A549 (cell line): Measurements from ENCODE around the gene KCND3.

ENCODE experiments used
- CHD4 ChIP-seq: fragments of 200-600 bp; sonication (generic); IDR thresholded peaks from 2 replicates; pipeline ENCODE4 v1.6.1; 2016; ENCODE audit warnings: antibody characterized with exemption, mild to moderate bottlenecking, borderline replicate concordance
- EHF ChIP-seq: fragments of 250-450 bp; sonication (Bioruptor Pico); IDR thresholded peaks from 2 replicates; pipeline ENCODE4 v1.5.0; 2020; ENCODE audit warnings: mild to moderate bottlenecking
- EP300 ChIP-seq, 2 experiments: fragments of >200 bp; sonication (Bioruptor Twin); formaldehyde crosslinking; IDR thresholded peaks; 2 replicates in 1 of 2; 3 replicates in 1 of 2; pipeline ENCODE4 v1.6.1; 2016 to 2017
- JUNB ChIP-seq: fragments of >200 bp; sonication (Bioruptor Twin); formaldehyde crosslinking; IDR thresholded peaks from 2 replicates; pipeline ENCODE4 v1.6.1; 2016
- NR3C1 ChIP-seq: fragments of >200 bp; sonication (Bioruptor Twin); formaldehyde crosslinking; IDR thresholded peaks from 3 replicates; pipeline ENCODE4 v1.6.1; 2017
- POLR2A ChIP-seq: IDR thresholded peaks from 2 replicates; pipeline ENCODE4 v1.6.1; 2012; ENCODE audit warnings: mild to moderate bottlenecking, low read length
- POLR2AphosphoS2 ChIP-seq: conservative IDR thresholded peaks from 2 replicates; pipeline ENCODE4 v1.6.1; 2012; ENCODE audit warnings: low read length, improper control_type of control experiment, inconsistent platforms
- ZFP36 ChIP-seq: fragments of 450-650 bp; IDR thresholded peaks from 2 replicates; pipeline ENCODE4 v1.6.1; 2014; ENCODE audit warnings: borderline replicate concordance; ENCODE audit not compliant: partially characterized antibody
- TF ChIP-seq, protein P1 (sequence below): fragments of >200 bp; sonication (Bioruptor Twin); formaldehyde crosslinking; IDR thresholded peaks from 3 replicates; pipeline ENCODE4 v1.5.1; 2016
- TF ChIP-seq, protein P2 (sequence below): fragments of >200 bp; sonication (Bioruptor Twin); formaldehyde crosslinking; IDR thresholded peaks from 3 replicates; pipeline ENCODE4 v1.6.1; 2016
- TF ChIP-seq, protein P3 (sequence below): IDR thresholded peaks from 2 replicates; pipeline ENCODE4 v1.6.1; 2012

DNA sequence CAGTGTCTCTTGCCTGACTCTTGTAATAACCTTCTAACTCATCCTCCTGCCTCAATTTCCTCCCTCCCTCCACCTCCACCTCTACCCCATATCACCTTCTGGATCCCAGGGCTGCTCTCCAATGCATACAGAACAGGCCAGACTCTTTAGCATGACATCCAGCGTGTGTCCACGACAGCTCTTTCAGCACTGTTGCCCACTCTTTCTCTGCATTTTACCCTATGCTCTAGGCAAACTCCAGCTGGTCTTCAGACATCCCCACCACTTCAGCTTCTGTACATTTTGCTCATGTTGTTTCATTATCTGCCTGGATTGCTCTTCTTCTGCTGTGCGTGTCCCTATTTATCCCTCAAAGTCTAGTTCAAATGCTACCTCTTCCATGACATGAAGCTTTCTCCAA is 255.0 kb downstream of the KCND3 start:
- TF ChIP-seq POLR2A (no peak), EP300 (IDR thresholded peaks at IDR 0.05) (no peak), CHD4 (no peak), ZFP36 (no peak), POLR2AphosphoS2 (no peak), JUNB (no peak), NR3C1 (no peak), EHF (CRISPR knock-in tag) (no peak)
- TF ChIP-seq, protein P1, sequence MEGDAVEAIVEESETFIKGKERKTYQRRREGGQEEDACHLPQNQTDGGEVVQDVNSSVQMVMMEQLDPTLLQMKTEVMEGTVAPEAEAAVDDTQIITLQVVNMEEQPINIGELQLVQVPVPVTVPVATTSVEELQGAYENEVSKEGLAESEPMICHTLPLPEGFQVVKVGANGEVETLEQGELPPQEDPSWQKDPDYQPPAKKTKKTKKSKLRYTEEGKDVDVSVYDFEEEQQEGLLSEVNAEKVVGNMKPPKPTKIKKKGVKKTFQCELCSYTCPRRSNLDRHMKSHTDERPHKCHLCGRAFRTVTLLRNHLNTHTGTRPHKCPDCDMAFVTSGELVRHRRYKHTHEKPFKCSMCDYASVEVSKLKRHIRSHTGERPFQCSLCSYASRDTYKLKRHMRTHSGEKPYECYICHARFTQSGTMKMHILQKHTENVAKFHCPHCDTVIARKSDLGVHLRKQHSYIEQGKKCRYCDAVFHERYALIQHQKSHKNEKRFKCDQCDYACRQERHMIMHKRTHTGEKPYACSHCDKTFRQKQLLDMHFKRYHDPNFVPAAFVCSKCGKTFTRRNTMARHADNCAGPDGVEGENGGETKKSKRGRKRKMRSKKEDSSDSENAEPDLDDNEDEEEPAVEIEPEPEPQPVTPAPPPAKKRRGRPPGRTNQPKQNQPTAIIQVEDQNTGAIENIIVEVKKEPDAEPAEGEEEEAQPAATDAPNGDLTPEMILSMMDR = no peak
- TF ChIP-seq, protein P2, sequence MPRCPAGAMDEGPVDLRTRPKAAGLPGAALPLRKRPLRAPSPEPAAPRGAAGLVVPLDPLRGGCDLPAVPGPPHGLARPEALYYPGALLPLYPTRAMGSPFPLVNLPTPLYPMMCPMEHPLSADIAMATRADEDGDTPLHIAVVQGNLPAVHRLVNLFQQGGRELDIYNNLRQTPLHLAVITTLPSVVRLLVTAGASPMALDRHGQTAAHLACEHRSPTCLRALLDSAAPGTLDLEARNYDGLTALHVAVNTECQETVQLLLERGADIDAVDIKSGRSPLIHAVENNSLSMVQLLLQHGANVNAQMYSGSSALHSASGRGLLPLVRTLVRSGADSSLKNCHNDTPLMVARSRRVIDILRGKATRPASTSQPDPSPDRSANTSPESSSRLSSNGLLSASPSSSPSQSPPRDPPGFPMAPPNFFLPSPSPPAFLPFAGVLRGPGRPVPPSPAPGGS = no peak
- TF ChIP-seq, protein P3, sequence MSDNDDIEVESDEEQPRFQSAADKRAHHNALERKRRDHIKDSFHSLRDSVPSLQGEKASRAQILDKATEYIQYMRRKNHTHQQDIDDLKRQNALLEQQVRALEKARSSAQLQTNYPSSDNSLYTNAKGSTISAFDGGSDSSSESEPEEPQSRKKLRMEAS = no peak
